ENCODE results near the gene PSME2. TPM values are rescaled to one million over a fixed set of nuclear protein-coding genes. Genes with fewer than 3 reads are reported as not detected.
A peak's percentile ranks its signal among the peaks of the same experiment; 100 is the strongest.

The PSME2 gene
- total and polyA plus RNA-seq, 10 of the 15 experiments (the other 5 are each of a cell fraction or from before 2014, with no cell fraction given) = 510 to 3,542 (median 913) TPM

DNA sequence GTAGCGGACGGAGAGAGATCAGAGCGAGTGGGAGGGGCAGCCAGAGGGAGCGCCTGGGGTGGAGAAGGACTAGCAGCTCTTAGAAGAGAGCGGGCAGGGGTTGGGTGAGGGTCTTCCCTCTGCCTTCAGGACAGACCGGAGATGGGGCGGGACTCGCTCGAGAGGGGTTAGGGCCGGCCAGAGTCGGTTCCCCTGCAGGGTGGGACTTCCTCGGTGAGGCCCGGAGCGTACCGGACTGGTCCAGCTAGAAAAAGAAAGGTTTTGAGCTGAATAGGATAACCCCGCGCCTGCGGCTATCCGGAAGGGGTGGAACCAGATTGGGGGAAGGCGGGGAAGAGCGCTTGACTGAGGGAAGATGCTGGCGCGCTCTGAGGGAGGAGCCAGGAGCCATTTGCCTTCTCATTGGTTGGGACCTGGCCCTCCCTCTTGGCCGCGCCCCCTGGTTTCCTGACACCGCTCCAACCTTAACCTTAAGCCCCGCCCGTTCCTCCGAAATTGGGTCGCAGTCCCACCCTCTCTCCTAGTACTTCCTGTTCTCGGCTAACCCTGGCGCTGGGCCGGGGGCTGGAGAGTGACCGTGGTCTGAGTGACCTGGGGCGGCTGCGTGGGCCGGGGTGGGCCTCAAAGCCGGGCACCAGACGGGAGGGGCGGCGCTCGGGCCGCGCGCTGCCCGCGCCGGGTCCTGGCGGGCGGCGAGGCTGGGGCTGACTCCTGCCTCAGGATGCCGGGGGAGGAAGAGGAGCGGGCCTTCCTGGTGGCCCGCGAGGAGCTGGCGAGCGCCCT is 759 bp upstream of the PSME2 start, which contains the start of gene RNF31 (continued):
- TF ChIP-seq SMAD5 (IDR thresholded peaks at IDR 0.05; ENCODE audit: low read depth) (peak; percentile 32; the same call in 1 of the 2 replicates), HDGF (IDR thresholded peaks at IDR 0.05) (no peak; the same call in 1 of the 2 replicates), HDAC6 (IDR thresholded peaks at IDR 0.05; ENCODE audit: unreplicated experiment) (no peak), GABPA (IDR thresholded peaks at IDR 0.05; ENCODE audit: low read depth) (peak; percentile 81), BHLHE40 (IDR thresholded peaks at IDR 0.05; ENCODE audit: borderline replicate concordance in 1 of 2, low read depth in 2 of 2, low read length in 1 of 2) (peak in 1 of 2 experiments; percentile 24; a peak in 1 of 4 replicates), NFXL1 (IDR thresholded peaks at IDR 0.05; ENCODE audit: borderline replicate concordance) (0 out of 2 replicates have a peak, but pooled peaks have one; percentile 30), KLF5 (IDR thresholded peaks at IDR 0.05; ENCODE audit: partially characterized antibody) (peak; percentile 64), ZBED1 (IDR thresholded peaks at IDR 0.05; ENCODE audit: borderline replicate concordance) (no peak), MTA3 (IDR thresholded peaks at IDR 0.05; ENCODE audit: borderline replicate concordance, low read length) (no peak), RELA (IDR thresholded peaks at IDR 0.05; ENCODE audit: borderline replicate concordance, partially characterized antibody) (peak; percentile 21), SPI1 (IDR thresholded peaks at IDR 0.05; ENCODE audit: borderline replicate concordance, insufficient read depth, low read depth, low read length) (no peak), BACH1 (IDR thresholded peaks at IDR 0.05; ENCODE audit: borderline replicate concordance) (peak; percentile 36; the same call in 1 of the 2 replicates), POLR2AphosphoS5 (IDR thresholded peaks at IDR 0.05; ENCODE audit: low read length) (no peak), WRNIP1 (IDR thresholded peaks at IDR 0.05; ENCODE audit: borderline replicate concordance, low read depth, low read length) (no peak), STAT1 (conservative IDR thresholded peaks at IDR 0.05) (0 out of 2 replicates have a peak, but pooled peaks have one; percentile 29), HCFC1 (IDR thresholded peaks at IDR 0.05; ENCODE audit: low read length) (no peak)
- TF ChIP-seq, protein P1, sequence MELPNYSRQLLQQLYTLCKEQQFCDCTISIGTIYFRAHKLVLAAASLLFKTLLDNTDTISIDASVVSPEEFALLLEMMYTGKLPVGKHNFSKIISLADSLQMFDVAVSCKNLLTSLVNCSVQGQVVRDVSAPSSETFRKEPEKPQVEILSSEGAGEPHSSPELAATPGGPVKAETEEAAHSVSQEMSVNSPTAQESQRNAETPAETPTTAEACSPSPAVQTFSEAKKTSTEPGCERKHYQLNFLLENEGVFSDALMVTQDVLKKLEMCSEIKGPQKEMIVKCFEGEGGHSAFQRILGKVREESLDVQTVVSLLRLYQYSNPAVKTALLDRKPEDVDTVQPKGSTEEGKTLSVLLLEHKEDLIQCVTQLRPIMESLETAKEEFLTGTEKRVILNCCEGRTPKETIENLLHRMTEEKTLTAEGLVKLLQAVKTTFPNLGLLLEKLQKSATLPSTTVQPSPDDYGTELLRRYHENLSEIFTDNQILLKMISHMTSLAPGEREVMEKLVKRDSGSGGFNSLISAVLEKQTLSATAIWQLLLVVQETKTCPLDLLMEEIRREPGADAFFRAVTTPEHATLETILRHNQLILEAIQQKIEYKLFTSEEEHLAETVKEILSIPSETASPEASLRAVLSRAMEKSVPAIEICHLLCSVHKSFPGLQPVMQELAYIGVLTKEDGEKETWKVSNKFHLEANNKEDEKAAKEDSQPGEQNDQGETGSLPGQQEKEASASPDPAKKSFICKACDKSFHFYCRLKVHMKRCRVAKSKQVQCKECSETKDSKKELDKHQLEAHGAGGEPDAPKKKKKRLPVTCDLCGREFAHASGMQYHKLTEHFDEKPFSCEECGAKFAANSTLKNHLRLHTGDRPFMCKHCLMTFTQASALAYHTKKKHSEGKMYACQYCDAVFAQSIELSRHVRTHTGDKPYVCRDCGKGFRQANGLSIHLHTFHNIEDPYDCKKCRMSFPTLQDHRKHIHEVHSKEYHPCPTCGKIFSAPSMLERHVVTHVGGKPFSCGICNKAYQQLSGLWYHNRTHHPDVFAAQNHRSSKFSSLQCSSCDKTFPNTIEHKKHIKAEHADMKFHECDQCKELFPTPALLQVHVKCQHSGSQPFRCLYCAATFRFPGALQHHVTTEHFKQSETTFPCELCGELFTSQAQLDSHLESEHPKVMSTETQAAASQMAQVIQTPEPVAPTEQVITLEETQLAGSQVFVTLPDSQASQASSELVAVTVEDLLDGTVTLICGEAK (IDR thresholded peaks at IDR 0.05; ENCODE audit: borderline replicate concordance) = peak; percentile 75; the same call in 1 of the 2 replicates
- TF ChIP-seq, protein P2, sequence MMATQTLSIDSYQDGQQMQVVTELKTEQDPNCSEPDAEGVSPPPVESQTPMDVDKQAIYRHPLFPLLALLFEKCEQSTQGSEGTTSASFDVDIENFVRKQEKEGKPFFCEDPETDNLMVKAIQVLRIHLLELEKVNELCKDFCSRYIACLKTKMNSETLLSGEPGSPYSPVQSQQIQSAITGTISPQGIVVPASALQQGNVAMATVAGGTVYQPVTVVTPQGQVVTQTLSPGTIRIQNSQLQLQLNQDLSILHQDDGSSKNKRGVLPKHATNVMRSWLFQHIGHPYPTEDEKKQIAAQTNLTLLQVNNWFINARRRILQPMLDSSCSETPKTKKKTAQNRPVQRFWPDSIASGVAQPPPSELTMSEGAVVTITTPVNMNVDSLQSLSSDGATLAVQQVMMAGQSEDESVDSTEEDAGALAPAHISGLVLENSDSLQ (IDR thresholded peaks at IDR 0.05) = peak; percentile 73
- TF ChIP-seq, protein P3, sequence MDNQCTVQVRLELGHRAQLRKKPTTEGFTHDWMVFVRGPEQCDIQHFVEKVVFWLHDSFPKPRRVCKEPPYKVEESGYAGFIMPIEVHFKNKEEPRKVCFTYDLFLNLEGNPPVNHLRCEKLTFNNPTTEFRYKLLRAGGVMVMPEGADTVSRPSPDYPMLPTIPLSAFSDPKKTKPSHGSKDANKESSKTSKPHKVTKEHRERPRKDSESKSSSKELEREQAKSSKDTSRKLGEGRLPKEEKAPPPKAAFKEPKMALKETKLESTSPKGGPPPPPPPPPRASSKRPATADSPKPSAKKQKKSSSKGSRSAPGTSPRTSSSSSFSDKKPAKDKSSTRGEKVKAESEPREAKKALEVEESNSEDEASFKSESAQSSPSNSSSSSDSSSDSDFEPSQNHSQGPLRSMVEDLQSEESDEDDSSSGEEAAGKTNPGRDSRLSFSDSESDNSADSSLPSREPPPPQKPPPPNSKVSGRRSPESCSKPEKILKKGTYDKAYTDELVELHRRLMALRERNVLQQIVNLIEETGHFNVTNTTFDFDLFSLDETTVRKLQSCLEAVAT (IDR thresholded peaks at IDR 0.05) = peak; percentile 51; the same call in 1 of the 2 replicates
- TF ChIP-seq, protein P4, sequence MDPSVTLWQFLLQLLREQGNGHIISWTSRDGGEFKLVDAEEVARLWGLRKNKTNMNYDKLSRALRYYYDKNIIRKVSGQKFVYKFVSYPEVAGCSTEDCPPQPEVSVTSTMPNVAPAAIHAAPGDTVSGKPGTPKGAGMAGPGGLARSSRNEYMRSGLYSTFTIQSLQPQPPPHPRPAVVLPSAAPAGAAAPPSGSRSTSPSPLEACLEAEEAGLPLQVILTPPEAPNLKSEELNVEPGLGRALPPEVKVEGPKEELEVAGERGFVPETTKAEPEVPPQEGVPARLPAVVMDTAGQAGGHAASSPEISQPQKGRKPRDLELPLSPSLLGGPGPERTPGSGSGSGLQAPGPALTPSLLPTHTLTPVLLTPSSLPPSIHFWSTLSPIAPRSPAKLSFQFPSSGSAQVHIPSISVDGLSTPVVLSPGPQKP (IDR thresholded peaks at IDR 0.05; ENCODE audit: low read depth, low read length) = 0 out of 2 replicates have a peak, but pooled peaks have one; percentile 39
- TF ChIP-seq, protein P5, sequence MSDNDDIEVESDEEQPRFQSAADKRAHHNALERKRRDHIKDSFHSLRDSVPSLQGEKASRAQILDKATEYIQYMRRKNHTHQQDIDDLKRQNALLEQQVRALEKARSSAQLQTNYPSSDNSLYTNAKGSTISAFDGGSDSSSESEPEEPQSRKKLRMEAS (IDR thresholded peaks at IDR 0.05; ENCODE audit: low read depth, low read length) = no peak; the same call in 1 of the 2 replicates
